Nucleus accumbens (tissue), 56 donors: ENCODE results near the gene PRKG1.

Experiments used
- DNase-seq, 56 donors: peaks; one replicate each; lab custom pipeline; 2025; lab: John Stamatoyannopoulos, UW

PRKG1 gene

DNA sequence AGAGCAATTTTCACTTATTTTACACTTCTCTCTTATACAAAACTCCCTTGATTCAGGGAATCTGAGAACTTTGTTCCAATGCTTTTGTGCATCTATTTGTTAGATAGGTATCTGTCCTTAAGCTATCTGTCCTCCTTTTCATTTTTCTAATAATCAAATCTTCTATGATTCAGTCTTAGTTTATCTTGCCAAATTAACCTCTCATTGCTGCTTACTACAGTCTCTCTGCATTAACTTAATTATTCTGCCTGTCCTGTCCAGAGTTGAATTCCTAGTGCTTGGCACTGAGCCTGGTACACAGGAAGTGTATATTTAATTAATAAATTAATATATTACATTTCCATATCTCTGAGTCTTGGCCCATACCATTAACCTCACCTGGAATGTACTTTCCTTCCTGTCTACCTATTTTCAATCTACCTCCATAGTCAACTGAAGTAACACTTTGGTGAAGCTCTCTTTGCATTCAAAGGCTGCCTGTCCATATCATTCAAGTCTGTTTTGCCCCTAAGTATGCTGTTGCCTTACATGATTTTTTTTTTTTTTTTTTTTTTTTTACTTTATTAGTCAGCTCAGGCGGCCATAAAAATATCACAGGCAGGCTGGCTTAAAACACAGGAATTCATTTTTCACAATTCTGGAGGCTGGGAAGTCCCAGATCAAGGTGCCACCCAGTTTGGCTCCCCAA is 691.1 kb downstream of the PRKG1 start:
- no peak for DNase-seq

DNA sequence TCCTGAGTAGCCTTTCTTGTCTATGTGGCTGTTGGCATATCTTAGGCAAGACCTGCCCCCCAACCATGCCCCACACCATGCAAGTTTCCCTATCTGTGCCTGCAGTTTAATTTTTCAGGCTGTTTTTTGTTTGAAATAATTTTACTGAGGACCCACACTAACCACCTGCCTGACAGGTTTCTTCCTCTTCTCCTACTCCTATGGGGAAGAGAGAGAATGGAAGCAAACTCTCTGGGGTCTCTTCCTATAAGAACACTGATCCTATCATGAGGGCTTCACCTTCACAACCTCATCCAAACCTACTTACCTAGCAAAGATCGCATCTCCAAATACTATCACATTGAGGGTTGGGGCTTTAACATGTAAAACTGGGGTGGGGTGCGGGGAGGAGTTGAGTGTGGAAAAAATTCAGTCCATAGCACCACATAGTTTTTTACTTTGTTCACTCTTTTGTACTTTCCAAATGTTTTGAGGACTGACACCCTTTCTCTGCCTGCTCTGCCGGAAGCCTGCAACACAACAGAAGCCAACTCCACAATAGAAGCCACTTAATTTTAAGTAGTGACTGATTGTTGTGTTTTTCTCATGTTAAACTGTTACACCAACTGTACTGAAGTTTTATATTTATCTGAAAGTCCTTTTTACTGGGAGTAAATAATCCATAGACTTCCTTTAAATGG is 692.3 kb downstream of the PRKG1 start:
- no peak for DNase-seq

DNA sequence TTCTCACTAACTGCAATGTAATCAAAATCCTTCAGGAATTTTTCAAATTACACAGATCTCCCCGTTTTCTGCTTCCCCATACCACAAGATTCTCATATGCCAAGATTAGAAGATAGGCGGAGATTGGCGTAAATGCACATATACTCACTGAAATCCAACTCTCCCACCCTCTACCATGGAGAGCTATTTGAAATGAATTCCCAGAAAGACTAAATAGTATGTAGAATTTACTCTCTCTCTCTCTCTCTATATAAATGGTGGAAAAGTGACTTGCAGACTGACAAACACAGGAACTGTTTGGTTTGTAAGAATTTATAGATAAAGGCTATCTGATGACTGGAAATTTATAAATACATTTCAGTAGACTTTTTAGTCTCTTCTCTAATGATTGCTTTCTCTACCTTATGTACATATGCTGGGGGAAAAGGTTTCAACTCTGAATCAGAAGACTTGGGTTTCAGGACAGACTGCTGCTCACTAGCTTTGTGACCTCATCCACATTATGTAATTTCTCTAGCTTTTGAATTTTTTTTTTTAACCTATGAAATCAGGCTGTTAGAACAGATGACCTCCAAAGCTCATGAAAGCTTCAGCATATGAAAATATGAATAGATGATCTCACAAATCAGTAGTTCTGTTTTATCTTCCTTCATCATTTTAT is 692.9 kb downstream of the PRKG1 start:
- DNase-seq, result no peak

DNA sequence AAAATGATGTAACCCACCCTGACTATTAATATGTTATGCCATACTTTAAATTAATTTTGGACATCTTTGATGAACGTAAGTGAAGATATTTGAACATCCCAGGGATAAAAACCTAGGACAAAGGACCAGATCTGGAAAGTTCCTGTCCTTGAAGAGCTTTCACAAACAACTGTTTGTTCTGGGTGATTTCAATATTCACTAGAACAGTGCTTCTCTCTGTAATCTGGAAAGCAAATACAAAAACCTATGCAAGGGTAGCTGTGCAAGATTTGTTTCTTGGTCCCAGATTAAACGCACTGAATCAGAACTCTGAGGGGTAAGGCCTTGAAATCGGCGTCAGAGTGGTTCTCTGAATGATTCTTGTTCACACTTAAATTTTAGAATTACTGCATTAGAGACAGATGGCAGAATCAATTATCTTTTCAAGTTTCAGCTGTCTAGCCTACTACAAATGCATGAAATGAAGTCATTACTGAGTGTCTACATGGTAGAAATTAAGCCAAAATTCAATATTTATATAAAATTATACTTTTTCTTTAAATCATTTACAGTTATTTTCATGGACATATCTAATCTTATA is 694.7 kb downstream of the PRKG1 start:
- peak in 1 of 56 donors; percentile 12 for DNase-seq

DNA sequence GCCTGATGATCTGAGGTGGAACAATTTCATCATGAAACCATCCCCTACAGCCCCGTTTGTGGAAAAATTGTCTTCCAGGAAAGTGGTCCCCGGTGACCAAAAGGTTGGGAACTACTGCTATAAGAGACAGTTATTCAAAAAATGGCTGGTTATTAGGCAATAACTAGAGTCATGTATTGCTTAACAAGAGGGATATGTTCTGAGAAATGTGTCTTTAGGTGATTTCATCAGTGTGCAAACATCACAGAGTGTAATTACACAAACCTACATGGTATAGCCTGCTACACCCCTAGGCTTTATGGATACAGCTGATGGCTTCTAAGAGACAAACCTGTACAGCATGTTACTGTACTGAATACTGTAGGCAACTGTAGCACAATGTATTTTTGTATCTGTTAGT is 696.4 kb downstream of the PRKG1 start:
- no peak for DNase-seq

DNA sequence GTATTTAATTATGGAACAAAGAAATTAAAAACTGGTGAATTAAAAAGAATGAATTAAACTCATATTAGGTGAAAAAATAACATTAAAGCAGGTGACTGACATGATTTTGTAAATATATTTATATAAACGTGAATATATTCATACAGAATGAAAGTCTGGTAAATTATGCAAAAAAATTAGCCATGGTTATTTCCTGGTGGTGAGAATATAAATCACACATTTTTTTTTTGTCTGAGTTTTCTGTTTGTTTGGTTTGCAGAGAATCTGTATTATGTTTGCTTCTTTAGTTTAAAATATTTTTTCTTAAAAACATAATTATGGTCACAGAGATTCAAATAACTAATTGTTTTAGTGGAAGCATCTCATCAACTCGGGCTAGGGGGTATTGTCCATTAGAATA is 698.1 kb downstream of the PRKG1 start:
- DNase-seq, result no peak

DNA sequence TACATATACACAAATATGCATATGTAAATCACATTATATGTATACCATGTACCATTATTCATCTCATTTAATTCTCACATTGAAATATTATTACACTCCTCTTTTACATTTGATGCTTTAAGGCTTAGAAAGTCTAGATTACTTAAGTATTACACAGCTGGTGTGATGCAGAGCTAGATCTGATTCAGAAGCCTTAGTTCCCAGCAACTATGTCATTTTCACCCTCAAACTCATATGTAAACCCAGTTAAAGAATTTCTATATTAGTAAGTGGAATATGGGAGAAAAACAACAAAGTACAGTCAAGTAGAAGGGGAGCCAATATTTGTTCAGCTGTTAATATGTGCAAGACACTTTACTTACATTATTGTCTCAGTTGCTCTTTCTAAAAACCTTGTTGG is 699.4 kb downstream of the PRKG1 start:
- no peak for DNase-seq

DNA sequence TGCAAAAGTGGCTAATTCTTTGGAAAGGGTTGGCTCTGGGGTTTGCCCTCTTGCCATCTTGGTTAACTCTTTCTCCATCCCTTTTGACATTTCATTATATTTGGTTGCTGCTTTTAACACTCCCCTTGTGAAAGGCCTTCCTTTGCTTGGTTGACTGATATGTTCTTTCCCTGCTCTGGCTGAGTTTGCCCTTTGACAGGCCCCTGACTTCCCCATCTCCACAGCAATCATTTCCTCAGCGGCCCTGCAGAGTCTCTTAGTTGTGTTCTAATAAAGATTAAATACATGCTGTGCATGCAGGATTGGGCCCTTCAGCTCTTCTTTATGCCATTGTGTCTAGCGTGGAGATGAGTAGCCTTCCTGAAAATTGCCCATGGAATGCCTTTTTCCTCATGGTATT is 709.7 kb downstream of the PRKG1 start:
- DNase-seq, result no peak

DNA sequence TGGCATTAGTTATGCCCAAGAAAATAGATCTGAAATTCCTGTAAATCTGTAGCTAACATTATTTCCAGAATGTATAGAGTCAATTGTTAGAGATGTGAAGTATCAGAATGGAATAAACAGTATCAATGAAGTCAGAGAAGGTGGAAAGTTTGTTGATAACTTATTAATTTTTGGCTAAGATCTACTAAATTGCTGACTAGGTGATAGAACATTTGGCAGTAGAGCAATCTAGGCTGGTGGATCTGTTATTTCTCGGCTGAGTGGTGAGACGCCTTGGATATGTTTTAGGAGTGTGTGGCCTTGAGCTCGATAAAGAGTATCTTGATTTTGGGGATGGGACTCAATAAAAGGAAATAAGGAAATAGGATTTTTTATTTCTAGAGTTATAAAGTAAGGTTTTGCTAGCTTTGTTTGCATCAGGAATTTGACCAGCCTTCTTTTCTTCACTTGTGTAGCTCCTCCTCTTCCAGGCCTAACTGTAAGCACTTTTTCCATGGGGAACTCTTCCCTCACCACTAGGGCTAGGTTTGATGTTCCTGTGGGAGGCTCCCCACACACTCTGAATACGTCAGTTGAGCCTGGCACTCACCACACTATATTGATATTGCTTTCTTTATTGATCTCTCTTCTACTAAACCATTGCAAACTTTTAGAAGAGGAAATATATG is 711.9 kb downstream of the PRKG1 start:
- no peak for DNase-seq

DNA sequence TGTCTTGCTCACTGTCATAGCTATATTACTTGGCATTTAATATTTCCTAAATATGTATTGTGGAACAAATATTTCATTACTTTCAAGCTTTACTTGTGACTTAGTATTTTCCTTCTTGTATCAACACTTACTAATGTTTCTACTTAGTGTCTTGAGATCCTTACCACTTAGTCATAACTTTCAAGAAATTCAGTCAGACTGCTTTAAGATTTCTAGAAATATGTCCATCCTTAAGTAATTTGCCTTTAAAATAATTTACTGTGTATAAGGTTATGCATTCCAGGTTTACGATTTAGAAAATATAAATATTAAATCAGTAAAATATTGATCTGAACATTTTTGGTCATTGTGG is 712.4 kb downstream of the PRKG1 start:
- DNase-seq, result no peak

DNA sequence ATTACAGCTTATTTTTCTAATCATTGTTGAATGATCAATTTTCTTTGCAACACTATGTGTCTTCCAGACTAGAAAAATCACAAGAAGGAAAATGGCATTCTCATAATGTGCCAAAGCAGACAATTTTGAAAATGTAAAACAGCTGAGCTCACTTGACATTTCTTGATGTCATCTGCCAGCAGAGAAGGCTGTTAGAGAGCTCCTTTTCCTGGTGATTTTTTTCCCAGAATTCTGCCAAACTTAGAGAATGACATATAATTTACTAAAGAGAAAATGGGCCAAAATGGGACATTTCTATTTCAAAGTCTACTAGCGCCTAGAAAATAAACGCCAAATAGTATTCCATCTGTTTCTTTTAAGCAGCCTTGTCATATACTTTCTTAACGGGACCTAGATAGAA is 714.0 kb downstream of the PRKG1 start:
- no peak for DNase-seq

DNA sequence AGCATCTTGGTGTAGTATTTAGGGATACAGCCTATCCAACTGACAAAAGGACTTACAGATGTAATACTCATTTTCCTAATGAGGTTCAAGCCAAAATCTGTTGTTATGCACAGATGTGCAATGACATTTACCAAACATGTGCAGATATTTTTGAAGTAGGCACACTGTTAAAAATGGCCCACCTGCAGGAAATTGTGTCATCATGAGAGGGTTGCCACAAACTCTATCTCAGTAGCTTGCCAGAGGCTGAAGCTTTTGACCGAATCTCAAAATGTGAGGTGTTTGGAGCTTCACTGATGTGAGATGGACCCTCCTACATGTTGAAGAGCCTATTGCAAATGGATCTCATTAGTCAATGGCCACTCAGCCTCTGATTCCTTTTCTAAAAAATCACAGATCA is 714.8 kb downstream of the PRKG1 start:
- no peak for DNase-seq

DNA sequence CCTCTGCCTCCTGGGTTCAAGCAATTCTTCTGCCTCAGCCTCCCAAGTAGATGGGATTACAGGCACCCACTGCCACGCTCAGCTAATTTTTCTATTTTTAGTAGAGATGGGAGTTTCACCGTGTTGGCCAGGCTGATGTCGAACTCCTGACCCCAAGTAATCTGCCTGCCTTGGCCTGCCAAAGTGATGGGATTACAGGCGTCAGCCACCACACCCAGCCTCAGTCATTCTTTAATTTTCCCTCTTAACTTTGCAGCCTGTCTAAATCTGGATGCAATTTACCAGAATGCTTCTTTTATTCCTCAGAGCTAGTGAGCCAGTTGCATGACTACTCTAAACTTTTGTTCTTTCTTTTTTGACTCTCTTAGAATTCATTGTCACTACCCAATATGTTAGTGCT is 715.6 kb downstream of the PRKG1 start:
- DNase-seq, result no peak

DNA sequence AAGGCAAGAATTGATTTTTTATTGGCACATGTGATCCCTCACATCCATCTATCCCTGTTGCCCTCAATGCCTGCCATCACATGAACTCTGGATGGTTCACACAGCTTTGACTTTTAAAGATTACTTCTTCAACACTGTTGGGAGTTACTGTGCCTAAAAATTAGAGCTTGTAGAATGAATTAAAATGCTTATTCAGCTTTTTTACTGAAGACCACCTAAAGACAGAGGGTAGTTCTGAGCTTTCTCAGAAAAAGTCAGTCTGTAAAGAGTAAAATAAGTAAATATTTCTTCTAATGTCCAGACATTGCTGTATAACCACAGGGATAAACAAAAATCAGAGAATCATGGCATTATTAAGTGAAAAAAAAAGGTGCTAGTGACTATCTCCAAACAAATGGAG is 718.4 kb downstream of the PRKG1 start:
- no peak for DNase-seq

DNA sequence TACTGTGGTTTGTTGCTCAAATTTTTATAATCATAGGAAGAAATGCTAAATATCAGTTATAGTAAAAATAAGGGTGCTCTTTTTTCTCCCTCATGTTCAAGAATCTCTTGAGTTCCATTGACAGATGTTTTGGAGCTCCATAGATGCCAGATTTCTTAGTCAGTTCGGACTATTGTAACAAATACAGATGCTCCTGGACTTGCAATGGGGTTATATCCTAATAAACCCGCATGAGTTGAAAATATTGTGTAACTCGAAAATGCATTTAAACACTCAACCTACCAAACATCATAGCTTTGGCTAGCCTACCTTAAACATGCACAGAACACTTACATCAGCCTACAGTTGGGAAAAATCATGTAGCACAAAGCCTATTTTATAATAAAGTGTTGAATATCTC is 725.8 kb downstream of the PRKG1 start:
- no peak for DNase-seq

DNA sequence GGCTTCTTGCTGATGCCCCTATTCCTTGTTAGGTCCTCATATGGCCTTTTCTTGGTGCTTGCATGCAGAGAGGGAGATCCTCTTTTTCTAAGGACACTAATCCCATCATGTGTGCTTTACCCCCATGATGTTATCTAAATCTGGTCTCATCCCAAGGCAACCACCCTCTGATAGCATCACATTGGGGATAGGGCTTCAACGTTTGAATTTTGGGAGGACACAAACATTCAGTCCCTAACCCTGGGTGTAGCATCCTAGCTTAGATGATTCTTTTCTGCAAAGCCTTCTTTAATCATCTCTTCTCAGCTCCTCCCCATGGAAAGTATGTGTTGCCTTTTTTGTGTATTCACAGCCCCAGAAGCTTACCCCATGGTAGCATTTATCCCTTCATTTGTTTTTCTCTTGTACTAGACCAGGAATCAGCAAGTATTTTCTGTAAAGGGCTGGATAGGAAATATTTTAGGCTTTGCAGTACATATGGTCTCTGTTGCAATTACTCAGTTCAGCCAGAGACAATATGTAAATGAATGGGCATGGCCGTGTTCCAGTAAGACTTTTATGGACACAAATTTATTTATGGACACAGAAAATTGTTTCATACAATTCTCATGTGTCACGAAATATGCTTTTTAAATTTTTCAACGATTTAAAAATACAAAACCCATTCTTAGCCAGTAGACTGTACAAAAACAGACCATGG is 726.6 kb downstream of the PRKG1 start:
- no peak for DNase-seq

DNA sequence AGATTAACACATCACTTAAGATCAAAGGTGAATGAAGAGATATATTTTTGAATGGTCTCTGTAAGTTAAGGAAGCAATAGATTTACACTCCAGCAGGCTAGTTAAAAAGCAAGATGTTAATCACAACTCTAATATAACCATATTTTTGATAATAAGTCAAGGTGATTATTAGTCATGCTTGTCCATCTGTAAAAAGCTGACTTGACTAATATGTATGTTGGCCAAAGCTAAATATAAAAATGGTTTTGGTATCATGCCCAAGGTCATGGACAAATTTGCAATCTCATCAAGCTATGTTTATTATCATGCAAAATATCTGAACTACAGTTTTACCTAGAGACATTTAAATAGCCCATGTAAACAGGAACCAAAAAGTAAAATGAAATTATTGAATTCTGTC is 727.7 kb downstream of the PRKG1 start:
- no peak for DNase-seq

DNA sequence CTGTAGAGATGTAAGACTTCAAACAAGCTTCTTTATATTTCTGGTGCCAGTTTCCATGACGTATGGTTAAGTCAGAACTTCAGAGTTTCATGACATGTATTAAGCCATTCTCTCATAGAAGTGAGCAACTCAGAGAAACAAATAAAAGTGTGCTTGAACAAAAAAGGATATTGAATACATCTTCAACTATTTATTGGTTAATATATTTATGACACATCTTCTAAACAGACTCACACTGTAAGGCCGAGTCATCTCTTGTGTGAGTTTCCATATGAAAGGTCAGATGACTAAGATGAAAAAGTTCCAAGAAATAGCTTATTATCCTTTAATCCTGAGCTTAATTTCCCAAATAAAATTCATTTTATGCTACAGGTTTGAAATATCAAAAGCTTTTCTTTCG is 730.6 kb downstream of the PRKG1 start:
- DNase-seq, result no peak

DNA sequence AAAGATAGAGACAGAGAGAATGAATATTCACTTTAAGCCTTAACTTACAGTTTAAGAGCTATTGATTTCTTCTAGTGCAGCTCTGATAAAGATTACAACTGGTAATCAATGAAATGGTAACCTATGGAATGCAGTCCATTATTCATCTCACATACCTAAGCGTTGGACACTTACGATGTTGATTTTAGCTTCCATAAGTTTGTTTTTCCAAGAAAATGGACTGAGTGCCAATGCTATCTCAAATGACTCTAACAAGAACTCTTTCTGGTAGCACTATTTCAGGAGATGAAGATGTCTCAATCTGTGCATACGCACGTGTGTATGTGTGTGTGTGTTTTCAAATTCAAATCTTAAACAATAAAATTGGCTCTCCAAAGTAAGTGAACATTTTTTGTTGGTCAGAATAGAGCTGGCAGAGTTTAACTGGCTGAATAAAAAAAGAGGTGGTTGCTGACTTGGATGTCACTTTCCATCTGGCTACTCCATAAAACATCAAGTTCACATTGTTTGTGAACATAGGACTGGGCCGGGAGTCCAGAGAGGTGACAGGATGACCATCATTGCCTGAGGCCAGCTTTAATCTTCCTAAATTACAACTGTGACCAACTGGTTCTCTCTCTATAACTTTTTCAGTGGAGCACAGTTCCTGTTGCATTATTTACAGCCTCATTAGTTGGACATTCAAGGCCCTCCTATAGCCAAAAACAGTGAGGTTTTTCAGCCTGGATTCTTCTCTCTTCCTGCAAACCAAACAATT is 732.0 kb downstream of the PRKG1 start:
- DNase-seq, result no peak

DNA sequence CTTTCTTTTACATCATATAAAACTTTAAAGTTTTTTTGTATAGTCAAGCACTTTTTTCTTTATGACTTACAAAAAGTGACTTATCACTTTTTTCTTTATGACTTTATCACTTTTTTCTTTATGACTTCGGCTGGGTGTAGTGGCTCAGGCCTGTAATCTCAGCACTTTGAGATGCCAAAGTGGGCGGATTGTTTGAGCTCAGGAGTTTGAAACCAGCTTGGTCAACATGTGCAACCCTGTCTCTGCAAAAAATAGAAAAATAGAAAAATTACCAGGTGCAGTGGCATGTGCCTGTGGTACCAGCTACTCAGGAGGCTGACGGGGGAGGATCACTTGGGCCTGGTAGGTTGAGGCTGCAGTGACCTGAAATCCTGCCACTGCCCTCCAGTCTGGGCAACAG is 733.9 kb downstream of the PRKG1 start:
- no peak for DNase-seq
